GM12873 (cell line): ENCODE data around the gene PRKAR1A.

Experiments used
- CTCF ChIP-seq: IDR thresholded peaks from 2 replicates; pipeline ENCODE4 v1.5.1; 2012; ENCODE audit warnings: low read depth, mild to moderate bottlenecking, moderate library complexity, low read length, control low read depth; ENCODE audit not compliant: insufficient read depth; ENCODE audit errors: missing control alignments

Gene PRKAR1A

DNA sequence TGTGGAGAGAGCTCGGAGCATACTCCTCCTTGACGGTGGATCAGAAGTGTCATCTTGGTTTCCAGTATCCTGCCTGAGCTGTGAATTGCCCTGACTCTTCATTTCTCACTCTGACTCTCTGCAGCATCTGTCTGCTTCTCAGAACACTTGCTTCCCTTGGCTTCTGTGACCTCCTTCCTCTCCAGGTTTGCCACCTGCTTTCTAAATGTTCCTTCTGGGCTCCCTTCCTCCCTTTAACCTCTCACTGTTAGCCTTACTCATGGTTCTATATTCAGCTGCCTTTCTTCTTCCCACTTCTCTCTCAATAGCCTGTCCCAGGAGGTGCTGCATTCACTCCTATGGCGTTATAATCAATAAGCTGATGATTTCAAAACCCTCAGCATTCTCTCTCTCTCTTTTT lies 11.2 kb upstream of the PRKAR1A start:
- no peak for TF ChIP-seq CTCF

DNA sequence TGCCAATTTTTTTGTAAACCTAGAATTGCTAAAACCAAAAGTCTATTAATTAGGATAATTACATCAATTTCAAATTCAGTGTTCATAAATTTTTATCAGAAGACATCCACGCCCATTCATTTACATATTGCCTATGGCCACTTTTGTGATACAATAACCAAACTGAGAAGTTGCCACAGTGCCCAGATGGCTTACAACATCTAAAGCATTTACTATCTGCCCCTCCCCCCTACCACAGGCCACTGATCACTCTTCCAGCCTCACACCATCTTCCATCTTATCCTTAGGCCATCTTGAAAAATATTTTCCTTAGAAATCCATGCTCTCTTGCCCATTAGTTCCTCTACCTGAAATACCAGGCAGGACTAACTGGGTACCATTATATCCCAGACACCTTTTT lies 6.3 kb upstream of the PRKAR1A start:
- TF ChIP-seq CTCF = no peak

GRCh38 chr17:68507576-68507975 lies 4.7 kb upstream of the PRKAR1A start:
- TF ChIP-seq CTCF = no peak

DNA sequence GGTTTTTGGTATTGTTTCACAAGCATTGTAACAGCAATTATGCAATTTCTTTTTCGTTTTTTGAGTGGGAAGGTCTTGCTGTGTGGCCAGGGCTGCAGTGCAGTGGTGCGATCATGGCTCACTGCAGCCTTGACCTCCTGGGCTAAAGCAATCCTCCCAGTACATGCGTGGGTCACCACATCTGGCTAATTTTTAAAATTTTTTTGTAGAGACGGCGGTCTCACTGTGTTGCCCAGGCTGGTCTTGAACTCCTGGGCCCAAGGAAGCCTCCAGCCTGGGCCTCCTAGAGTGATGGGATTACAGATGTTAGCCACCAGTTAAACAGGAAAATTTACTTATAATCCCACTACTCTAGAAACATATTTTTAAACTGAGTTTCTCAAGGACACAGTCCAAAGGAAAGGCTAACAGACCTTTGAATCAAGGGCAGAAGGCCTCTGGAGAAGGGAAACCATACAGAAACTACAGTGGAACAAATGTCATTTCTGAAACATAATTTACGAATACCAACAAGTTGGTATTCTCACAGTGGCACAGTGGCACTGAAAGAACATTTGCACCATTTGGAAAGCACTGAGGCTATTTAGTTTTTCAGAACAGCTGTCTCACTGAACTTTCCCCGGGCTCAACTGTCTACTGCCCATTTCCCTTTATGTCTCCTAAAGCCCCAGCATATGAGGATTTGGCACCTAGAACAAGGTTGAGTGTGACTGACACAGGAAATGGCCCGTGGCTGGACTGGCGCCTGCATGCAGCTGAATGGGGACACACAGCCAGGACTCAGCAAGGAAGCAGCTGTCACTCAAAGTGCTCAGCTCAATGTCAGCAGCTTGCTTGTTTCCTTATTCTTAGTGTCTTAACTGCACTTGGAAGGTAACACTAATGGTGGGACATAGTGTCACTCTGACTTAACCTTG lies 2.8 kb upstream of the PRKAR1A start:
- no peak for TF ChIP-seq CTCF

DNA sequence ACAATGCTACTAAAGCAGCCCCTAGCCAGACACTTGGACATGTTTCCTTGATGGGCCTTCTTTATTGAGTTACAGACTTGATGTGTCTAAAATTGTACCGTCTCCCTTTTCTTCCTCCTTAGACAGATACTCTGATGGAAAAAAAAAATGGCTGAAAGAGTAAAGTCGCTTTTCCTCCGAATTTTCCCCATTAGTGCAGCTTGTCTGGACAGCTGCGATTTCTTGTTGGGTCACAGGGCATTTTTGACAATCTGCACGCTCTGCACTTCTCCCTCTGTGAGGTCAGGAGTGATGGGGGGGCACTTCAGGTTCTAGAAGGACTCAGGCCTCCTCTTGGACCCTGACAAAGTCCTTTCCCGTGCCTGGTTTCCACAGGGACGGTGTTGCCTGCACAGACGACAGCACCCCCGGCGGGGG lies 968 bp upstream of the PRKAR1A start:
- TF ChIP-seq CTCF = peak; percentile 33

DNA sequence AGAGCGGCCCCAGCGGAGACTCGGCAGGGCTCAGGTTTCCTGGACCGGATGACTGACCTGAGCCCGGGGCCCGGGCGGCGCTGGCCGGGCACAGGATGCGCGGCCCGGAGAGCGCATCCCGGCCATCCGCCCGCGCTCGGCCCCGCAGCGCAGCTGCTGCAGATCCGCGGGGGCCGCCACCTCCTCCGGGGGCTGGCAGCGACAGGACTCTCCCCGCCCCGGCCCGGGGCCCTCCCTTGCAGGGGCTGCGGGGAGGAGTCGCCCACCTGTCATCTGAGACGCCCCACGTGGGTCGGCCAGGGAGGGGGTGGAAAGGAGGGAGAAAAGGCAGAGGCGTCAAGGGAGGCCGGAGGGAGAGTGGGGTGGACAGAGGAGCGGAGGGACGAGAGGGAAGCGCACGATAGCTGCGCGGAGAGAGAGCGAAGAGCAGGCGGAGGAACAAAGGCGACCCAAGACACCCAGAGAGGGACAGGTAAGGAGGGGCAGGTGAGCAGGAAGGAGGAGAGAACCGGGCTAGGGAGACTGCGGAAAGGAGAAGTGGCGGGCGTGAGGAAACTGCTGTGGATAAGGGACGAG lies 471 bp upstream of the PRKAR1A start:
- TF ChIP-seq CTCF = no peak

- TF ChIP-seq CTCF = no peak
Measured at GRCh38 chr17:68512960-68513474, 787 bp downstream of the PRKAR1A start.
